Sigmoid colon (tissue), 4 donors: ENCODE results near the gene LATS2.

Experiments
- EP300 ChIP-seq, 4 donors: sonication (generic); formaldehyde crosslinking; IDR thresholded peaks; one replicate each; pipeline ENCODE4 v1.6.1; 2017; ENCODE audit warnings: antibody characterized with exemption in 4 of 4
- POLR2A ChIP-seq, 2 donors: fragments of 450-650 bp; IDR thresholded peaks; one replicate each; pipeline ENCODE4 v1.6.1; 2016; ENCODE audit warnings: antibody characterized with exemption in 2 of 2, mild to moderate bottlenecking in 2 of 2, moderate library complexity in 2 of 2
- POLR2AphosphoS5 ChIP-seq, 4 donors: sonication (generic); formaldehyde crosslinking; IDR thresholded peaks; one replicate each; pipeline ENCODE4 v1.6.1; 2017; ENCODE audit warnings: antibody characterized with exemption in 4 of 4
- TF ChIP-seq, protein P1 (sequence below), 4 experiments: fragments of 450-650 bp in 3 of 4; fragments of 200-600 bp in 1 of 4; IDR thresholded peaks; one replicate each; pipeline ENCODE4 v1.5.1; 2016 to 2019; ENCODE audit warnings: antibody characterized with exemption in 4 of 4, mild to moderate bottlenecking in 3 of 4, moderate library complexity in 2 of 4

DNA sequence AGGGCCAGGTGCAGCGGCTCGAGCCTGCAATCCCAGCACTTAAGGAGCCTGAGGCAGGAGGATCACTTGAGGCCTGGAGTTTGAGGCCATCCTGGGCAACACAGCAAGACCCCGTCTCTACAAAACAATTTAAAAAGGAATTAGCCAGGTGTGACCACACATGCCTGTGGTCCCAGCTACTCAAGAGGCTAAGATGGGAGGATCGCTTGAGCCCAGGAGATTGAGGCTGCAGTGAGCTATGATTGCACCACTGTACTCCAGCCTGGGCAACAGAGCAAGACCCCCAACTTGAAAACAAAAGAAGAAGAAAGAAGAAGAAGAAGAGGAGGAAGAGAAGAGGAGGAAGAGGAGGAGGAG lies 47.7 kb downstream of the LATS2 start:
- TF ChIP-seq, protein P1, sequence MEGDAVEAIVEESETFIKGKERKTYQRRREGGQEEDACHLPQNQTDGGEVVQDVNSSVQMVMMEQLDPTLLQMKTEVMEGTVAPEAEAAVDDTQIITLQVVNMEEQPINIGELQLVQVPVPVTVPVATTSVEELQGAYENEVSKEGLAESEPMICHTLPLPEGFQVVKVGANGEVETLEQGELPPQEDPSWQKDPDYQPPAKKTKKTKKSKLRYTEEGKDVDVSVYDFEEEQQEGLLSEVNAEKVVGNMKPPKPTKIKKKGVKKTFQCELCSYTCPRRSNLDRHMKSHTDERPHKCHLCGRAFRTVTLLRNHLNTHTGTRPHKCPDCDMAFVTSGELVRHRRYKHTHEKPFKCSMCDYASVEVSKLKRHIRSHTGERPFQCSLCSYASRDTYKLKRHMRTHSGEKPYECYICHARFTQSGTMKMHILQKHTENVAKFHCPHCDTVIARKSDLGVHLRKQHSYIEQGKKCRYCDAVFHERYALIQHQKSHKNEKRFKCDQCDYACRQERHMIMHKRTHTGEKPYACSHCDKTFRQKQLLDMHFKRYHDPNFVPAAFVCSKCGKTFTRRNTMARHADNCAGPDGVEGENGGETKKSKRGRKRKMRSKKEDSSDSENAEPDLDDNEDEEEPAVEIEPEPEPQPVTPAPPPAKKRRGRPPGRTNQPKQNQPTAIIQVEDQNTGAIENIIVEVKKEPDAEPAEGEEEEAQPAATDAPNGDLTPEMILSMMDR (IDR thresholded peaks at IDR 0.05), result no peak
- TF ChIP-seq POLR2A (IDR thresholded peaks at IDR 0.05), result no peak
- TF ChIP-seq EP300 (IDR thresholded peaks at IDR 0.05), result no peak
- TF ChIP-seq POLR2AphosphoS5 (IDR thresholded peaks at IDR 0.05), result no peak
